HEK293 (cell line): ENCODE results near the gene KRTAP4-16.
"Not testable (repeated sequence)": the region's sequence is repeated elsewhere in the genome, so short reads cannot be mapped to it uniquely, and the experiment has no call there.

ENCODE experiments used
- CTCF ChIA-PET: fragments of 350-600 bp; formaldehyde crosslinking; extraction: SDS; loops from one replicate; lab custom pipeline; 2021; ENCODE audit warnings: antibody characterized with exemption; lab: Yijun Ruan, JAX
- POLR2A ChIA-PET: fragments of 300-600 bp; formaldehyde crosslinking; extraction: SDS; loops from one replicate; lab custom pipeline; 2020; ENCODE audit warnings: antibody characterized with exemption, inconsistent platforms; lab: Yijun Ruan, JAX
- H3K27ac ChIP-seq: fragments of 200-500 bp; sonication (Bioruptor generic); 2 replicates; pipeline ENCODE4 v1.5.1; 2014; ENCODE audit warnings: low read depth, low read length, control low read depth, inconsistent platforms; ENCODE audit errors: extremely low read depth
- H3K36me3 ChIP-seq, 2 experiments: fragments of 200-500 bp in 1 of 2; sonication (Bioruptor generic) in 1 of 2; 1 replicate in 1 of 2; 2 replicates in 1 of 2; pipeline ENCODE4 v1.5.1; 2014 to 2017; ENCODE audit warnings: inconsistent platforms in 2 of 2, low read length in 2 of 2; ENCODE audit not compliant: control insufficient read depth in 2 of 2, insufficient read depth in 1 of 2
- H3K4me1 ChIP-seq: fragments of 200-500 bp; sonication (Bioruptor generic); 2 replicates; pipeline ENCODE4 v1.5.1; 2014; ENCODE audit warnings: mild to moderate bottlenecking, low read length, inconsistent platforms; ENCODE audit not compliant: control insufficient read depth, insufficient read depth
- H3K4me3 ChIP-seq: 2 replicates; pipeline ENCODE4 v1.5.1; 2011; ENCODE audit warnings: low read depth, mild to moderate bottlenecking, control low read depth, low read length, moderate library complexity
- H3K9me3 ChIP-seq: fragments of 200-500 bp; sonication (Bioruptor generic); 2 replicates; pipeline ENCODE4 v1.5.1; 2014; ENCODE audit warnings: low read depth, low read length, inconsistent platforms; ENCODE audit not compliant: control insufficient read depth, insufficient read depth
- SCRT2 ChIP-seq: fragments of 450-650 bp; formaldehyde crosslinking; IDR thresholded peaks from 2 replicates; pipeline ENCODE4 v1.5.1; 2016; ENCODE audit warnings: missing biosample characterization, missing genetic modification characterization
- YY1 ChIP-seq: fragments of 450-650 bp; formaldehyde crosslinking; IDR thresholded peaks from 2 replicates; pipeline ENCODE4 v1.5.1; 2018; ENCODE audit warnings: missing biosample characterization, missing genetic modification characterization
- ZNF366 ChIP-seq: fragments of 450-650 bp; formaldehyde crosslinking; conservative IDR thresholded peaks from 2 replicates; pipeline ENCODE4 v1.5.1; 2016; ENCODE audit warnings: missing biosample characterization, missing genetic modification characterization
- ZNF426 ChIP-seq: fragments of 450-650 bp; formaldehyde crosslinking; IDR thresholded peaks from 2 replicates; pipeline ENCODE4 v1.5.1; 2017; ENCODE audit warnings: missing biosample characterization, missing genetic modification characterization, mild to moderate bottlenecking, inconsistent platforms, moderate library complexity
- ZNF510 ChIP-seq: fragments of 450-650 bp; formaldehyde crosslinking; IDR thresholded peaks from 2 replicates; pipeline ENCODE4 v1.5.1; 2018; ENCODE audit warnings: mild to moderate bottlenecking, missing genetic modification characterization, missing biosample characterization; ENCODE audit not compliant: insufficient replicate concordance
- ZNF530 ChIP-seq: fragments of 450-650 bp; formaldehyde crosslinking; IDR thresholded peaks from 2 replicates; pipeline ENCODE4 v1.5.1; 2016; ENCODE audit warnings: low read depth, missing biosample characterization, missing genetic modification characterization
- ZNF610 ChIP-seq: fragments of 450-650 bp; formaldehyde crosslinking; IDR thresholded peaks from 2 replicates; pipeline ENCODE4 v1.5.1; 2016; ENCODE audit warnings: missing biosample characterization, missing genetic modification characterization, borderline replicate concordance
- ZNF660 ChIP-seq: fragments of 450-650 bp; IDR thresholded peaks from 2 replicates; pipeline ENCODE4 v1.5.1; 2018; ENCODE audit warnings: missing biosample characterization, mild to moderate bottlenecking, missing genetic modification characterization
- ZNF670 ChIP-seq: fragments of 450-650 bp; formaldehyde crosslinking; IDR thresholded peaks from 2 replicates; pipeline ENCODE4 v1.5.1; 2016; ENCODE audit warnings: missing biosample characterization, missing genetic modification characterization, low read depth
- TF ChIP-seq, protein P1 (sequence below): fragments of 450-650 bp; formaldehyde crosslinking; IDR thresholded peaks from 2 replicates; pipeline ENCODE4 v1.5.1; 2017; ENCODE audit warnings: missing biosample characterization, missing genetic modification characterization
- TF ChIP-seq, protein P2 (sequence below): fragments of 450-650 bp; IDR thresholded peaks from 2 replicates; pipeline ENCODE4 v1.5.1; 2018; ENCODE audit warnings: missing biosample characterization, mild to moderate bottlenecking, missing genetic modification characterization
- TF ChIP-seq, protein P3 (sequence below): fragments of 450-650 bp; formaldehyde crosslinking; IDR thresholded peaks from 2 replicates; pipeline ENCODE4 v1.5.1; 2017; ENCODE audit warnings: missing biosample characterization, missing genetic modification characterization

Gene KRTAP4-16

DNA sequence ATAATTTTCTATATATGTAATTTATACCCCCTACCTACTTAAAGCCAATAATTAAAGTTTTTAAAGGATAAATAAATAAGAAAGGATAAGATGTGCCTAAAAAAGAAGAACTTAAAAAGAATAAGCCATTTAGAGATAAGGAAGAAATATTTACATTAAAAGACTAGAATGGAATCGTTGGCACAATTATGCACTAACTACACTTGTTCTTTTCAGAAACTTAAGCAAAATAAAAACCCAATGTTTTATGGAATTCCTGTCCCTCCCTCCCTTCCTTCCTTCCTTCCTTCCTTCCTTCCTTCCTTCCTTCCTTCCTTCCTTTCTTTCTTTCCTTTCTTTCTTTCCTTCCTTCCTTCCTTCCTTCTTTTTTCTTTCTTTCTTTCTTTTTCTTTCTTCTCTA is 42.8 kb upstream of the KRTAP4-16 start:
- no peak overlapping the region for H3K4me3 ChIP-seq
- POLR2A ChIA-PET: no interaction called here
- no peak for TF ChIP-seq ZNF610 (tag by site-specific recombination)
- no peak for TF ChIP-seq ZNF660
- 0 out of 2 replicates have a peak, but pooled peaks have one; percentile 28 for TF ChIP-seq ZNF366 (tag by site-specific recombination)
- TF ChIP-seq, protein P1, sequence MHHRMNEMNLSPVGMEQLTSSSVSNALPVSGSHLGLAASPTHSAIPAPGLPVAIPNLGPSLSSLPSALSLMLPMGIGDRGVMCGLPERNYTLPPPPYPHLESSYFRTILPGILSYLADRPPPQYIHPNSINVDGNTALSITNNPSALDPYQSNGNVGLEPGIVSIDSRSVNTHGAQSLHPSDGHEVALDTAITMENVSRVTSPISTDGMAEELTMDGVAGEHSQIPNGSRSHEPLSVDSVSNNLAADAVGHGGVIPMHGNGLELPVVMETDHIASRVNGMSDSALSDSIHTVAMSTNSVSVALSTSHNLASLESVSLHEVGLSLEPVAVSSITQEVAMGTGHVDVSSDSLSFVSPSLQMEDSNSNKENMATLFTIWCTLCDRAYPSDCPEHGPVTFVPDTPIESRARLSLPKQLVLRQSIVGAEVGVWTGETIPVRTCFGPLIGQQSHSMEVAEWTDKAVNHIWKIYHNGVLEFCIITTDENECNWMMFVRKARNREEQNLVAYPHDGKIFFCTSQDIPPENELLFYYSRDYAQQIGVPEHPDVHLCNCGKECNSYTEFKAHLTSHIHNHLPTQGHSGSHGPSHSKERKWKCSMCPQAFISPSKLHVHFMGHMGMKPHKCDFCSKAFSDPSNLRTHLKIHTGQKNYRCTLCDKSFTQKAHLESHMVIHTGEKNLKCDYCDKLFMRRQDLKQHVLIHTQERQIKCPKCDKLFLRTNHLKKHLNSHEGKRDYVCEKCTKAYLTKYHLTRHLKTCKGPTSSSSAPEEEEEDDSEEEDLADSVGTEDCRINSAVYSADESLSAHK (tag by site-specific recombination): no peak
- H3K36me3 ChIP-seq: no peaks in the 10 kb centered on the region
- CTCF ChIA-PET: no interaction called here
- H3K4me1 ChIP-seq: no peaks in the 10 kb centered on the region
- H3K9me3 ChIP-seq: no peaks in the 10 kb centered on the region
- H3K27ac ChIP-seq: no peak overlapping the region

DNA sequence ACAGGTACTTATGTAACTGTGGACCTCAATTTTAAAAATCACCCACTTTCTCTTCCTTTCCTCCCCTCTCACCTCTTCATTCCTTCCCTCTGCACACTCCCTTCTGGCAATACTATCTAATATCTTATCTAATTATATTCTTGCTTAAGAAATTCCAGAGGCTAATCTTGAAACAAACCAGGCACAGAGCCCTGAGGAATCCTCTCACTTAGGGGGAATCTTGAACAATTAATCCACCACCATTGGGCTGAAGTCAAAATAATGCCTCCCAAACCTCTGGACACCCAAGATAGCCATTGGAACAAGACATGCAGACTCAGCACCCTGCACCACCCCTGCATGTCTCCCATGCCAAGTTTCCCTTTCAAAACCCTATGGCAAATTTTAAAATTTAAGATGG is 39.4 kb upstream of the KRTAP4-16 start:
- ChIA-PET POLR2A (no interaction called here), CTCF (interaction anchor here (1.0 kb wide), 1 partner anchor 181 kb away, joined by 4 read pairs; no protein-coding TSS in a partner anchor)
- no peaks in the 10 kb centered on the region for H3K36me3 ChIP-seq
- H3K27ac ChIP-seq: no peak overlapping the region
- H3K4me1 ChIP-seq: no peaks in the 10 kb centered on the region
- H3K4me3 ChIP-seq: no peak overlapping the region
- no peaks in the 10 kb centered on the region for H3K9me3 ChIP-seq
- TF ChIP-seq YY1: no peak
- no peak for TF ChIP-seq ZNF510
- TF ChIP-seq ZNF670 (tag by site-specific recombination): no peak
- no peak for TF ChIP-seq ZNF426 (tag by site-specific recombination)

DNA sequence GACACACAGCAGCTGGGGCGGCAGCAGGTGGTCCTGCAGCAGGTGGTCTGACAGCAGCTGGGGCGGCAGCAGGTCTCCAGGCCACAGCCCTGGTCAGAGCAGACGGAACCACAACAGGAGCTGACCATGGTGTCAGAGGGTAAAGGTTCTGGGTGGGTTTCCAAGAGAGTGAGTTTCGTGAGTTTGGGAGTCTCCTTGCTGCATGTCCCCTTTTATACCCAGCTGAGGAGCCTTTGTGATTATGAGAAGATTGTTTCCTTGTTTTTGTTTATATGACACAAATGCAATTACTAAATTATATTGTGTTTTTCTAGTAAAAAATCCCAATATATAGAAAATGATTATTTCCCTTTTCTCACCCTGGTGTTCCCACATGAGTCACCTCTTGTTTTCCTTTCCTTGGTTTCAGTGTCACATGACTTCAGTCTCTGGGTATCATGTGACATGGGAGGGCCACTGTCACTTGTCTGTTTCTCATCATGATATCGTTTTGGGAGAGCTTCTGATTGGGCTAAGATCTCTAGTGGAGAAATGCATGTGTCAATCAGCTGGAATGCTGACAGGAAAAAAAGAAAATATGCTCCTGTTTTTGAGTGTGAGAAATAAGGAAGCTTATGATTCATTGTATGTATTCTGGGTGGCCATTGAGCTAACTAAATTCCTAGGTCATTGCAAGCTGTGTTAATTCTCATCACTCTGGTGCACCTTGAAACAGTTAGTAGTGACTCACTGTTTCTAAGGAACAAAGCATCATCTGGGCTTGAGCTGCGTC is 38.5 kb upstream of the KRTAP4-16 start, which contains the start of gene KRTAP4-6:
Gene KRTAP4-6 (minus strand): TSS at position 185 of the 772 bp plus-strand sequence. CDS start 57 bp downstream, at position 128.
- no peak within 1 kb of the TSS for H3K27ac ChIP-seq
- CTCF ChIA-PET: interaction anchor here (1.0 kb wide), 1 partner anchor 182 kb away, joined by 4 read pairs; no protein-coding TSS in a partner anchor

DNA sequence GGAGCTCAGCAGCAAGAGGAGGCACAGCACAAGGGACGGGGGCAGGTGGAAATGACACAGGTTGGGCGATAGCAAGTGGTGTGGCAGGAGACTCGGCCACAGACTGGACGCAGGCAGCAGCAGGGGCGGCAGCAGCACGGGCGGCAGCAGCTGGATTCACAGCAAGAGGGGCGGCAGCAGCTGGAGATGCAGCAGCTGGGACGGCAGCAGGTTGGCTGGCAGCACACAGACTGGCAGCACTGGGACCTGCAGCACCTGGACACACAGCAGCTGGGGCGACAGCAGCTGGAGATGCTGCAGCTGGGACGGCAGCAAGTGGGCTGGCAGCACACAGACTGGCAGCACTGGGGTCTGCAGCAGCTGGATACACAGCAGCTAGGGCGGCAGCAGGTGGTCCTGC is 37.9 kb upstream of the KRTAP4-16 start:
- H3K36me3 ChIP-seq, H3K4me3 ChIP-seq, POLR2A ChIA-PET: not testable (repeated sequence)

More for the DNA sequence above, 38.5 kb upstream of the KRTAP4-16 start, which contains the start of gene KRTAP4-6:
- Histone ChIP-seq H3K4me3 (no peak within 1 kb of the TSS), H3K9me3 (no peaks in the 10 kb centered on the region), H3K36me3 (no peaks in the 10 kb centered on the region), H3K4me1 (no peaks in the 10 kb centered on the region)
- TF ChIP-seq, protein P2, sequence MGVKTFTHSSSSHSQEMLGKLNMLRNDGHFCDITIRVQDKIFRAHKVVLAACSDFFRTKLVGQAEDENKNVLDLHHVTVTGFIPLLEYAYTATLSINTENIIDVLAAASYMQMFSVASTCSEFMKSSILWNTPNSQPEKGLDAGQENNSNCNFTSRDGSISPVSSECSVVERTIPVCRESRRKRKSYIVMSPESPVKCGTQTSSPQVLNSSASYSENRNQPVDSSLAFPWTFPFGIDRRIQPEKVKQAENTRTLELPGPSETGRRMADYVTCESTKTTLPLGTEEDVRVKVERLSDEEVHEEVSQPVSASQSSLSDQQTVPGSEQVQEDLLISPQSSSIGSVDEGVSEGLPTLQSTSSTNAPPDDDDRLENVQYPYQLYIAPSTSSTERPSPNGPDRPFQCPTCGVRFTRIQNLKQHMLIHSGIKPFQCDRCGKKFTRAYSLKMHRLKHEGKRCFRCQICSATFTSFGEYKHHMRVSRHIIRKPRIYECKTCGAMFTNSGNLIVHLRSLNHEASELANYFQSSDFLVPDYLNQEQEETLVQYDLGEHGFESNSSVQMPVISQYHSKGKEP (tag by site-specific recombination): no peak
- TF ChIP-seq SCRT2 (tag by site-specific recombination) (peak; percentile 59; the same call in 1 of the 2 replicates), ZNF530 (tag by site-specific recombination) (no peak)
- TF ChIP-seq, protein P3, sequence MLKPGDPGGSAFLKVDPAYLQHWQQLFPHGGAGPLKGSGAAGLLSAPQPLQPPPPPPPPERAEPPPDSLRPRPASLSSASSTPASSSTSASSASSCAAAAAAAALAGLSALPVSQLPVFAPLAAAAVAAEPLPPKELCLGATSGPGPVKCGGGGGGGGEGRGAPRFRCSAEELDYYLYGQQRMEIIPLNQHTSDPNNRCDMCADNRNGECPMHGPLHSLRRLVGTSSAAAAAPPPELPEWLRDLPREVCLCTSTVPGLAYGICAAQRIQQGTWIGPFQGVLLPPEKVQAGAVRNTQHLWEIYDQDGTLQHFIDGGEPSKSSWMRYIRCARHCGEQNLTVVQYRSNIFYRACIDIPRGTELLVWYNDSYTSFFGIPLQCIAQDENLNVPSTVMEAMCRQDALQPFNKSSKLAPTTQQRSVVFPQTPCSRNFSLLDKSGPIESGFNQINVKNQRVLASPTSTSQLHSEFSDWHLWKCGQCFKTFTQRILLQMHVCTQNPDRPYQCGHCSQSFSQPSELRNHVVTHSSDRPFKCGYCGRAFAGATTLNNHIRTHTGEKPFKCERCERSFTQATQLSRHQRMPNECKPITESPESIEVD (tag by site-specific recombination): no peak
- POLR2A ChIA-PET: no interaction called here

More for the DNA sequence above, 37.9 kb upstream of the KRTAP4-16 start:
- H3K4me1 ChIP-seq, H3K9me3 ChIP-seq, H3K27ac ChIP-seq, CTCF ChIA-PET: not testable (repeated sequence)
